NCI-H1694 treated with DMSO at 0.1 percent for 48 hours (cell line): Measurements from ENCODE around the gene LRRC4C.
"Not testable (repeated sequence)": the region's sequence is repeated elsewhere in the genome, so short reads cannot be mapped to it uniquely, and the experiment has no call there.

ENCODE experiments used
- DNase-seq: peaks from one replicate; lab custom pipeline; 2025; lab: John Stamatoyannopoulos, UW

The LRRC4C gene

DNA sequence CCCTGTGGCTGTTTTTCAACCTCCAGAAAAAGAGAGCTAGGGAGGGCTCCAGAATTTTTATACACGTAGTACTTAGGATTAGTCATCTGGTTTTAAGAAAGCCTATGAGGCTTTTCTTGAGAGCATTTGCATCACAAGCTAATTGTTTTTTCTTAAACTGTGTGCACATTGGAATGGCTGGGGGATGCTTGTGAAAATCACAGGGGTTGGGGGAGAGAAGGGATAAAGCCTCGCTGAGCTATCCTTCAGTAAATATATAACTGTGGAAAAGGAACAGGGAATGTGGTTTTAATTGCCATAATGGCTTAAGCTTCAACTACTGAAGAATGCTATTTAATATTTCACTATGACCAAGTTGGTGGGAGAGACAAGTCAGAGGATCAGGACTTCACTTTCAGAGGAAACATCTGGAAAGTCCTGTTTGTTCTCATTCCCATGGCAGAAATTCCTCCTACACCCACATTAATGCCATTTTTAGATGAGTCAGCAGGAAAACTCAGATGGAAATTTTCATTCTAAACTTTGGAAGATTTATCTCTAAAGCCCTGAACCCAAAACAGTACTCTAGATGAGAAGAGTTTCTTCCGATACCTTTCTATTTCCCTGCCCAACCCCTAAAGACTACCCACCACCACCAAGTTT lies 591.3 kb downstream of the LRRC4C start:
- DNase-seq, result no peak

DNA sequence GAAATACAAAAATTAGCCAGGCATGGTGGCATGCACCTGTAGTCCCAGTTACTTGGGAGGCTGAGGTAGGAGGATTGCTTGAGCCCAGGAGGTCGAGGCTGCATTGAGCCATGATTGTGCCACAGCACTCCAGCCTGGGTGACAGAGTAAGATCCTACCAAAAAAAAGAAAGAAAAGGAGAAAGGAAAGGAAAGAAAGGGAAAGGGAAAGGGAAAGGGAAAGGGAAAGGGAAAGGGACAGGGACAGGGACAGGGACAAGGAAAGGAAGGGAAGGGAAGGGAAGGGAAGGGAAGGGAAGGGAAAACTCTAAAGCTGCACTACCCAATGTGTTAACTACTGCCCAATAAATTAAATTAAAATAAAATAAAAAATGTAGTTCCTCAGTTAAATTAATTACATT lies 601.7 kb downstream of the LRRC4C start:
- not testable (repeated sequence) for DNase-seq

DNA sequence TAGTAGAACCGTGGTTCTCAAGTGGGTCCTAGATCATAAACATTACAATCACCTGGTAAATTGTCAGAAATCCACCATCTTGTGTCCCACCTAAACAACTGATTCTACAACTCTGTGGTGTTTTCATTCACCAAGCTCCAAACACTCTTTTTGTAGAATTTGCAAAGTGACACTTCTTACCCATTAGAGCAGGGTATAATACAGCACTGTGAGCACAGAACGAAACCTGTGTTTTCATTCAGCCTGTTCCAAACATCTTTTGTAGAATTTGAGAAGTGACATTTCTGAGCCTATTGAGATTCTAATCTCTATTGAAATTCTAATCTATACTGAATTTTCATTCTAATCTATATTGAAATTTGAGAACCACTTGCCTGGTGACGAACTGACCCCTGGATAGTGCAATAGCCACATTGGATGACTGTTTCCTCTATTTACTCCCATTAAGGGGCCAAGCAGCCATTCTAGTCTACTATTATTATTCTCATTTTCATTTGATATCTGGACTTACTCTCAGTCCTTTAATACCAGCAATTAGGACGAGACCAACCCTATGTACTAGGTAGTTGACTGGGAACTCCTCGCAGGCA lies 616.6 kb downstream of the LRRC4C start:
- no peak for DNase-seq

DNA sequence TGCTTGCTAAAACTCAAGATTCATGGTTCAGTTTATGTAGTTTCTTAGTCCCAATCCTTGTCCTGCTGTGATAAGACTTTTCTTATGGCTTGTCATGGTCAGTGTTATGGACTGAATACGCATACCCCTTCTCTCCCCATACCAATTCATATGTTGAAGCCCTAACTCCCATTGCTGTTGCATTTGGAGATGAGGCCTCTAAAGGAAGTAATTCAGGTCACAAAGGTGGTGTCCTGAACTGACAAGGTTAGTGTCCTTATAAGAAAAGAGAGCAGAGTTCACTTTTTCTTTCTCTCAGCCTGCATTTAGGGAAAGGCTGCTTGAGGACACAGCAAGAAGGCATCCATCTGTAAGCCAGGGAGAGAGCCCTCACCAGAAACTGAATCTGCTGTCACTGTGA lies 618.2 kb downstream of the LRRC4C start:
- no peak for DNase-seq

DNA sequence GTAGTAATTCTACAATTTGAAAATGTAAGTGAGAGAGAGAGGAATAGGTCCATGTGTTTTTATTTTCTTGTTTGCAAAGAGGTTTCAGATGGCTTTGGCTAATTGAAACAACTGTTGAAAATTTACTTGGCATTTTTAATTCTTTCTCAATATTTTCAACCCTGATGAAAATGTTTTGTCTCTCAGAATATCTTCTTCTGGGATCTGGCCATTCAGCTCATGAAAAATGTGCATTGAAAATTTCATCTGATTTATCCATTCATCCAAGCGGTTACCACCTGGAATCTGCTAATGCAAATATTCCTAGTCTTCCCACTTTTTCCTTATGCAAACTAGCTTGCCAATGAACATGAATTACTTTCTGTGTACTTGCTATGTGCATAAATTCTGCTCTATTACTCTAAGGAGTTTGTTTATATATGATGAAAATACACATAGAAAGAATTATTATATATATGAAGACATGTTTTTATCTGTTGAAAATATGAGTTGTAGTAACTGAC lies 621.2 kb downstream of the LRRC4C start:
- DNase-seq, result no peak

DNA sequence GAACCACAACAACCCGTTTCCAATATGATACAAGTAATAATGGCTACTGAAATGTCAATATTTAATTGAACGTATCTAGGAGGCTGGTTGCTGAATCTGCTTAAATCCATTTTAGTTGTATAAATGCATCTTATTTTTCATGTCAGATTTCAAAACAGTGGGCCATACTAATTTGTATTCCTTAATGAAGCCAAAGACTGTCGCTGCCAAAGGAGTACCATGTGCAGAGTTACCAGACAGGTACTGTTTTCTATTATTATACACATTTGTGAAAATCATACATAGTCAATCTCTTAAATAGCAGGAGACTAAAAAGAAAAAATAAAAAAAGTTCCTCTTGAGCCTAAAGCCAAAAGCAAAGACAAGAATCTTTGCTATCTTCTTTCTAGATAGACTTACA lies 632.3 kb downstream of the LRRC4C start:
- no peak for DNase-seq

DNA sequence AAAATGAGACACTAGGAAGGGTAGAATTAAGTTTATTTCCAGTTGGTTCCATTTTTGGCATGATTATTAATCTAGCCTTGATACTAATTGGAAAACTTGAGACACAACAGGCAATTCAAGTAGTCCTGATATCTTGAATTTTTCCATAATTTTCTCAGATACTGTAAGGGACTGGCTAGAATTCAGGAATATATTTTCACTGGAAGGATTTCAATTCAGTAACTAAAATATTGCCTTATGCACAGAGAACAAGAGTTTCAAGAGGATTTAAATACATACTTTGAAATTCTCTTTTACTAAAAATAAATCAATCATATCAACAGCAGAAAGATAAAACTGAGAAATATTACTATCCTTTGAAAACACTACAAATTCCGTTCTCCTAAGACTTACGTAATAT lies 632.9 kb downstream of the LRRC4C start:
- no peak for DNase-seq

DNA sequence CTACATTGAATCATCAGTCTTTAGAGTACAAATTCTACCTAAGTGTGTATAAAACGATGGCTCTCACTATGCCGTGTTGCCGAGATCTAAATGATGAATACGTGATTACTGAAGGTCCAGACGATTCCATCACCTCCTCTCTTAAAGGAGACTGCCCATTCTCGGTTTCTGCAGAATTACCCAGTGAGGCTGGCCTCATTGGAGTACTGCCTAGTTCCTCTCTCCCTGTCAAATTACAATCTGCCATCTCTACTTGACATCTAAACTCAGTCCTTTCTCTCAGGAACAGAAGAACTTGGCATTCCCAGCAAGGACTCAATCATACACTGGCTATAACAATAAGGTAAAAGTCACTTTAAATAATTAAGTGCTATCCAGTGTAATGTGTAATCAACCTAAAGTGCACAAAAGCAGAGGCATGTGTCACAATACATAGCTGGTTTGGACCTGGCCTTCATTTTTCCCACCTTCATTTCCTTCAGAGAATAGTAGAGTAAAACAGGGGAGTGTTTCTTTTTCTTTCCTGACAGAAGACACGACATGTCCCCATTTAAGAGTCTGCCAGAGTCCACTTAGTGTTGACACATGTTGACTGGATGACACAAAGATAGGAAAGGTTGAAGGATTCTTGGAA lies 634.1 kb downstream of the LRRC4C start:
- DNase-seq, result no peak

DNA sequence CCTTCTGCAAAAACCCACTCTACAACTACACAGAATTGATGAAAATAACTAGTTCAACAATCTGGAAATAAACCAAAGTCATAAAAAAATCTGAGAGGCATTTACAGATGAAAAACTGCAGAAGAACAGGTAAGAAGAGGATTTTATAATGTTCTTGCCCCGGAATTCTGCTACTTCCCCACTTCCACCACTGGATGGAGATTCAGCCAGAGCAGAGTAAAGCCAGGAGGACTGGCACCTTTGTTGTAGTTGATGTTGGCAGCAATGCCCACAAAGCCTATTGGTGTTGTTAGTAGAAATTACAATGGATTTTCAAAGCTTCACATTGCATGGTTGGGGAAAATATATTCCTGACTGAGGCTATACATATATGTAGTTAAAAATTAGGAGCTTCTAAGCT lies 640.2 kb downstream of the LRRC4C start:
- DNase-seq, result no peak

DNA sequence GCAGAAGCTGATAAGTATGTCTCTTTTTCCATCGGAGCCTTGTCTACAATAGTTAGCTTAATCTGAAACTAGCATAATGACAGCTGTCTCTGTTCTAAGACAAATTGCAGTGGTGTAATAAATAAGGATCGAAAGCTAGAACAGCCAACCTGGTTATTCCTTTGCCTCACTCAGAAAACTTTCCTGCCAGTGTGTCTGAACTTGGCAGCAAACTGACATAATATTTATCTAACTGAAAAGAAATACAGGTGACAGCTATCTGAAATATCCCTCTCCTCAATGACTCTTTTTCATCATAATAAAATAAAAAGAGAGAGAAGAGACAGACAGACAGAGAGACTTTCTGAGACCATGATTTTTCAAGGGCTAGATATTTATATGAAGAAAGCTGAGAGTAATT lies 642.5 kb downstream of the LRRC4C start:
- DNase-seq, result no peak

DNA sequence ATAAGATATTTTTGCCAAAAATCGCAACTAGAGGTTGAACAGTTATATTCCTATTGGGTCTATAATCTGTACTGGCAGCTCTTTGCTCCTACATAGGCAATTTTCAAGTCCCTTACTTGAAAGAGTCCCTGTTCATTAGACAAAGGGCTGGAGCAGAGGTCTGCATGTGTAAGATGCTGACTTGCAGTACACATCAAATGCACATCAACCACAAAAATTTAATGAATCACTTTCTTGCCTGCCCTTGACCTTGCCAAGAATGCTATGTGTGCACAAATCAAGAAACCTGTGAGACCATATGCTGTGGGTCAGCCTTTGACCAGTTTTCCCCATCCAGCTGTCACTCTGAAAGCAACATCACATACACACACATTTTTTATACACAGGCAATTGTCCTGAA lies 661.5 kb downstream of the LRRC4C start:
- DNase-seq, result no peak

DNA sequence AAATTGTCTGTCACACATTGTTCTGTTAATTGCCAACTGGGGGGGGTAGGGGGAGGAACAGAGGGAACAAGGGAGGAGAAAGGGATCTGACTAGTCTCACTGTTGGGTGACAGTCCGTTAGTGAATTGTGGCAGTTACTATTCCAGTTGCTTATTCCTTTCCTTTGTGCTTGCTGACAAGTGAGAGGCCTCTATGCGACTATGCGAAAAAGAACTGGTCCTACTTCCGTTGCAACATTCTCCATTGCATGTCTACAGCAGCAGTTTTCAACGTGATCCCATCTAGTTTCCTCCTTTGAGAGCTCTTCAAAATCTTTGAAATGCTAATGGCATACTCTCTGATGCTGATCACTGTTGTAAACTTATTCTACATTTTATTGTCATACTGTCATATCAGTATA lies 672.2 kb downstream of the LRRC4C start:
- DNase-seq, result no peak

DNA sequence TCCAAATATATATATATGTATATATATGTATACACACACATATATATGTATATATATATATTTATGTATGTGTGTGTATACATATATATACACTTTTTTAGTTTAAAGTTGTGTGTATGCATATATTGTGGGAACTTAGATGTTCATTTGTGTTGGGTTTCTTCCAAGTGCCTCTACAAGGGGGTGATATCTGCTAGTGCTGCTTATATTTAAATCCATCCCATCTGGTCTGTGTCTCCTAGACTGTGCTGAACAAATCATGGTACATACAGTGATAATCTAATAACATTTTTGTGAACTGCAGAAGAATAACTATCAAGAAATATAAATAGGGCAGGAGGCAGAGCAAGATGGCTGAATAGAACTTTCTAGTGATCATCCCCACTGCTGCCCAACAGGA lies 696.4 kb downstream of the LRRC4C start:
- DNase-seq, result no peak

DNA sequence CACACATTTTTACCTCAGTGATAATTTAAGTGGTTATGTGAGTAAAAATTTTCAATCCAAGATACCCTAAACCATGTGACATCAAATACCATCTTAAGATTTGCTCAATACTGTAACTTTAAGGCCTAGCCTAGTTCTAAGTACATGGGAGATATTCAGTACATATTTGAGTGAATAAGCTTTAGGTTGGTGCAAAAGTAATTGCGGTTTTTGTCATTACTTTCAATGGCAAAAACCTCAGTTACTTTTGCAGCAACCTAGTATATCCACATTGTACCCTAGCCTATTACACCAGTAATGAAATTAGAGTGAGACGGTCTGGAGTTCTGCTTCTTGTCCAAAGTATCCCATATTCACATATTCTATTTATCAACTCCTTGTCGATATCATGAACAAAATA lies 700.1 kb downstream of the LRRC4C start:
- DNase-seq, result no peak

DNA sequence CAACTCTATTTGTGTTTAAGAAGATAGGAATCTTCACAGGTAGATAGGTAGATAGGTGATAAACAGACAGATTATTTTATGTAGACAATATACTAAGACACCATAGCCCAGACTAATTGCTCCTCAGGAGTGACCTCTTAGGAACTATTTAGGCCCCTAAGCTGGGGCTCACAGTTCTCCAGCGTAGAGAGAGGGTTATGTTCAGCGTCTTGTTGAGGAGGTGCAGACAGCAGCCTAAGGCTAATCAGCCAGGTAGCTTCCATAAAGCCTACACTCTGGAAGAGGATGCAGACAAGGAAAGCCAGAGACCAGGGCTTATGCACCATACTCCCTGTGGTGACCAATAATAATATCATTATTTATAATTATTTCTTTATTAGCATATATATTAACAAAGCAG lies 705.2 kb downstream of the LRRC4C start:
- DNase-seq, result no peak

DNA sequence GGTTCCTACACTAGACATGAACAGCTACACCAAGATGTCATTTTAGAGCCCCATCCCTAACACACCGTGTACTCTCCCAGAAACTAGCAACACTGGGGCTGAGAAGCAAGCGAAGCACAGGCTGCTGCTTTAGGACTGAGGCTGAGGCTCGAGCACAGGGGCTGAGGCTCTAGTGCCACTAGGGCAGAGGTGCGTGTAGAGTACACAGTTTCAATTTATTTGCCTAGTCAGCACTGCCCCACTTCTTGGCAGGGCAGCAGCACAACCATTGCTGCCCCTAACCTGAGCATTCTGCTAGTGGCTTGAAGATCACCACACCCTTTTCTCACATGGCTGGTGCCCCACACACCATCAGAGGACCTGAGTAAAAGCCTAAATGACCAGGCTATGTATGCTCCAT lies 713.2 kb downstream of the LRRC4C start:
- DNase-seq, result no peak

DNA sequence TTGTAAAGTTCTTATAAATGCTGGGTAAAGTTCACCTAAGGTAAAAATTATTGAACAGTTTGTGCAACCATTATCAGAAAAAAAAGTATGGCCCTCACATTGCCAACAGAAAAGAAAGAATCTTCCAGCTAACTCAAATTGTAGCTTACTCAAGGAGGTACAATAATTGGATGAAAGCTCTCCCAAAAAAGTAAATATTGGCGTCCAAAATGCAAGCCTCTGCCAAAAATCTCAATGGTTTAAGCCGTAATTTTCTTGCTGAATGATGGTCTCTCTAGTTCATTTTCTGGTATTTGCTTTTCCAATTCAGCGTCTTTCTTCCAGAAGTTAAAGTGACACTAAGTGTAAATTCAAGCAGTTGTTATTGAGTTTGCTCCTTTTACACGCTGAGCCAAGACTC lies 727.3 kb downstream of the LRRC4C start:
- DNase-seq, result no peak

DNA sequence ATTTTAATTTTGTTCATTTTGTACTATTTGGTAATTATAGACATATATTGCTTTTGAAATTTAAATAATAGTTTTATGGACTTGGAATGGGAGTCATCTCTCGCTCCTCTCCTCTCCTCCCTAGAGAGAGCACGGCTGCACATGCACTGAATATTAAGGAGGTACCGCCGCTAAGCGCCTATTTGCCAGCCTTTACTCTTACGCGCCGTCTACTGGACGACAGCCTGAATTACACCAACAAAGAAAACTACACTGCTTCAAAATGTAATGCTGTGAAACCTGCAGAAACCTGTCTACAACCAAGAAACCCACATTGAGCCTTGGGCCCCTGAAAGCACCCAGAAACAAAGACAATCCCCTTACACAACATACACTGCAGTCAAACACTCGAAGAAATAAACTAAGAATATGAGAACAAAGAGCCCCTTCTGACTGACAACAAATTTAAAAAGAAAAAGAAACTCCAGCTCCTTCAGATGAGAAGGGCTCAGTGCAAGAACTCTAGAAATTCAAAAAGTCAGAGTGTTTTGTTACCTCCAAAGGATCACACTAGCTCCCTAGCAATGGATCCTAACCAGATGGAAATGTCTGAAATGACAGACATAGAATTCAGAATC lies 737.2 kb downstream of the LRRC4C start:
- DNase-seq, result peak; percentile 12

DNA sequence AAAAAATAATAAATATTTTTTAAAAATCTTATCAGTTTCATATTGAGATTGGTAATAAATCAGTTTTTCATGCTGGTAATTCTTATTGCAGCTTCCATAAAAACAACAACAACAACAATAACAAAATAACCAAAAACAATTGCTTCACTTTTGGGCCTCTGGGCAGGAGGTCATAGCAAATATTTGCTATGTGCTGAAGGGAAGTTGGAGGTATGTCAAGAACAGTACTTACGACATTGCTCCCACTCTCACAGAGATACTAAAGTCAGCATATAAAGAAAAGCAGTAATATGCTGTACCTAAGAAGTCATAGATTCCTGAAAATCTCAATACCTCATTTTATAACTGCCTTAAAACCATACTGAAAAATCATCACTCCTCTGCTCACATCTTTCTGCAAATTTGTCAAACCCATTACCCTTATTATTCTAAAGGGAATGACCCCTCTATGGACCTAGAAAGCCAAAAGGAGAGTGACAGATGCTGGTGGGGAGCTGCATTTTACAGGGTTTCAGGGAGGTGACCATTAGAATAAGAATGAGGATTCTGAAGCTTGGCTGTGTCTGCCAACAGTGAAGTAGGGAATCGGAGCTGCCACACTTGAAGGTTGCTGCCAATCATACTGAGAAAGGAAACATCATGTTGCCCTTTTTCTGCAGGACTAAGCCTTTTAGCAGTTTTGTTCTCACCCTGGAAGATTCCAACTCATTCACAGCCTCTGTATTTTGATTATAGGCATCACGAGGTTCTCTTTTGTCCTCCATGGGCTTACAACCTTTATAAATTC lies 742.9 kb downstream of the LRRC4C start:
- DNase-seq, result no peak

DNA sequence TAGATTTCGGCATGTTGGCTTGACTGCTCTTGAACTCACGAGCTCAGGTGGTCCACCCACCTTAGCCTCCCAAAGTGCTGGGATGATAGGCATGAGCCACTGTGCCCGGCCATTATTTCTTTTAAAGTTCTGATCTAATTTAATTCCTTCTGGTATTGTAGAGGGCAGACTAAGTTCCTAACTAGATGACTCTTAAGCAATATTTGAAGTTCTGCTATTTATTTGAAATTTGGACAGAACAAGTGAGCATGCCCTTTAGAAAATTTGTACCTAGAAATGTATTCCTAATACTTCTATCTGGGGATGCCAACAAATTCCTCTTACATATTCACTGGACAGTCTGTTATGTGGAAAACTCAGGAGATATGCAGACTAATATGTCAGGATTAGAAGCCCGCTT lies 746.4 kb downstream of the LRRC4C start:
- no peak for DNase-seq

DNA sequence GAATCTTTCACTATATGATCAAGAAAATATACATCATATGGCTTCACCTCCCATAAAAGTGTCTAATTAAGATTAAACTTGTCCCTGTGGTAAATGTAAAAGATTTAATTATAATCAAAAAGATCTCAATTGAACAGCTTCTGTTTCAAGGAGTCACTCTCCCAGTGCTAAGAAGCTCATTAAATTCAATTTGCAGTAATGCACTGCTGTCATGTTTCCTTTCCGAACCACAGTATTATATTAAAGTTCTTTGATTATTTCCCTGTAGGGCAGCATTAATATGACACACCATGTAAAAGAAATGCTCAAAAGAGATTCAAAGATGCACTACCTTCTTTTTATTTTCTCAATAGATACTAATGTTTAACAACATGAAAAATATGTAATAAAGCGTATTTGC lies 758.4 kb downstream of the LRRC4C start:
- no peak for DNase-seq

DNA sequence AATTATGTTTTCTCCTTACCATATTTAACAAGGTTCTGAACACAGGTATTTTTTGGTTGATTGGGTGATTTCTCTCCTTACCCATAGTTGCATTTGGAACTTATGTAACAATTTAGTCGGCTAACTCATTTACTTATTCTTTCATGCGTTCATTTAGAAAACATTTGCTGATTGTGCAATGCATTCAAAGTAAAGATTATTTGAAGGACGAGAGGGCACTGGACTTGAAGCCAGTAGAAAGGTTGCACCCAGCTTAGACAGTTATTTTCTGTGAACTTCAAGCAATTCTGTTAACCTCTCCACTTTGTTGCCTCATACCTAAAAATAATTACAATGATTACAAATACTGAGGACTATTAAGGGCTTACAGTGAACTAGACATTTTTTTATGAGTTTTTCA lies 769.6 kb downstream of the LRRC4C start:
- DNase-seq, result no peak
